H1 (cell line): ENCODE measurements around the gene KIF26B. TPM values are rescaled to one million over a fixed set of nuclear protein-coding genes. Genes with fewer than 3 reads are reported as not detected.

Experiments used
- CTBP2 ChIP-seq: IDR thresholded peaks from 2 replicates; pipeline ENCODE4 v1.7.0; 2011; ENCODE audit warnings: borderline replicate concordance, mild to moderate bottlenecking, moderate library complexity, mixed read lengths, low read length; ENCODE audit not compliant: insufficient read depth, insufficient read length
- TCF12 ChIP-seq: IDR thresholded peaks from 2 replicates; pipeline ENCODE4 v1.6.1; 2011; ENCODE audit warnings: low read depth, mild to moderate bottlenecking, low read length
- polyA plus RNA-seq, 7 experiments: library from polyadenylated mRNA; depleted of rRNA in 3 of 7; stranded (reverse) in 5 of 7; unstranded in 2 of 7; fragments of >200 nt in 5 of 7; fragments of 200-250 nt in 2 of 7; gene quantifications; 1 replicate in 5 of 7; 2 replicates in 1 of 7; 4 replicates in 1 of 7; pipeline versions ENCODE4 v1.2.1 to v1.2.3, GENCODE V29; 2011 to 2013; ENCODE audit warnings: missing spikeins in 2 of 7, mixed read lengths in 2 of 7
- total RNA-seq: library from RNA; stranded (reverse); fragmentation: NEBNext Ultra II Directional; extraction: Animal tissue kit (Norgen Biotek cat#: 25700); gene quantifications from 2 replicates; pipeline ENCODE4 v1.2.1, GENCODE V29; 2021
- TF ChIP-seq, protein P1 (sequence below): IDR thresholded peaks from 2 replicates; pipeline ENCODE4 v1.6.1; 2012; ENCODE audit warnings: inconsistent platforms

The KIF26B gene
- total and polyA plus RNA-seq, 2 of the 8 experiments (the other 6 are each of a cell fraction or from before 2014, with no cell fraction given): 0.06 to 0.28 TPM

DNA sequence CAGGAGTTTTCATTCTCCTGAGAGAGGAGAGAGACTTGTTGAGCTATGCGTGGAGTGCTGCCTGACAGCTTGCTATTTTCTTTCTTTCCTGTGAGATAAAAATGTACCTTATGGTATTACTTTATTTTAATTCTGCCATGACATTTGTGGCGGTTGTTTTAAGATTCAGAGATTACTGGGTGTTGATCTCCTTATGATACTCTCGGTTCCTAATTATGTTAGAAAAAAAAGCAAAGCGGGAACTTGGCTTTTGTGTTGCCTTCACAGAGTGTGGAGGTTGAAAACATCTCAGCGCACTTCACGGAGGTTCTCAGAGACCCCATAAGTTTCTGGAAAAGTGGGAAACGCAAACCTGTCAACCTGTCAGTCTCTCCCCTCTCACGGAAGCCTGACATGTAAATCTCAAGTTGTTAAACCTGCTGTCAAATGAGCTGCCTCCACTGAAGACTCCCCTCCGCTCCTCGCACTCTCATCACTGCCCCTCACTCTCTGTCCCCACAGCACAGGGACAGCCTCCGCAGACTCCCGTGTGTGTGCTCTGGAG lies 405.6 kb downstream of the KIF26B start (continued):
- TF ChIP-seq, protein P1, sequence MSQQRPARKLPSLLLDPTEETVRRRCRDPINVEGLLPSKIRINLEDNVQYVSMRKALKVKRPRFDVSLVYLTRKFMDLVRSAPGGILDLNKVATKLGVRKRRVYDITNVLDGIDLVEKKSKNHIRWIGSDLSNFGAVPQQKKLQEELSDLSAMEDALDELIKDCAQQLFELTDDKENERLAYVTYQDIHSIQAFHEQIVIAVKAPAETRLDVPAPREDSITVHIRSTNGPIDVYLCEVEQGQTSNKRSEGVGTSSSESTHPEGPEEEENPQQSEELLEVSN: no peak
- TF ChIP-seq TCF12 (no peak), CTBP2 (no peak)
